ENCODE data around the gene MERTK. TPM values are rescaled to one million over a fixed set of nuclear protein-coding genes. Genes with fewer than 3 reads are reported as not detected.

Gene MERTK
- total and polyA plus RNA-seq, 2 of the 8 experiments (the other 6 are each of a cell fraction or from before 2014, with no cell fraction given), result 6.5 to 7.0 TPM

GRCh38 chr2:111884592-111884964 lies 13.8 kb upstream of the MERTK start:
- H3K27ac ChIP-seq (ENCODE audit: low read depth, low read length), result 0 out of 2 replicates have a peak overlapping the region, but pooled peaks have one; percentile 87
- no peak overlapping the region for H2BK15ac ChIP-seq (ENCODE audit: low read length)
- no peak for DNase-seq (ENCODE audit: low read depth in 1 of 2, low spot score in 2 of 2)
- H4K8ac ChIP-seq (ENCODE audit: extremely low read depth, insufficient read depth, low read length), result no peak overlapping the region
- no peak overlapping the region for H3K4ac ChIP-seq (replicated peaks; ENCODE audit: insufficient read length, low read depth, low read length)
- POLR2A ChIA-PET (ENCODE audit: partially characterized antibody), result interaction anchor here (1.1 to 3.5 kb wide), 4 partner anchors 8 to 163 kb away, joined by 3 to 33 read pairs (median 6); partner anchors contain the start of gene MERTK
- CTCF ChIA-PET (ENCODE audit: partially characterized antibody), result interaction anchor here (0.7 to 0.9 kb wide), 2 partner anchors 45 to 163 kb away, joined by 3 to 7 read pairs; no protein-coding TSS in a partner anchor
- H3K56ac ChIP-seq (replicated peaks; ENCODE audit: insufficient read length, low read depth, low read length), result peak overlapping the region; percentile 1
- H2BK120ac ChIP-seq (replicated peaks; ENCODE audit: low read depth, low read length), result no peak overlapping the region
- peaks cover 2% of the 10 kb centered on the region; the same call in 1 of the 2 replicates for H3K23me2 ChIP-seq (ENCODE audit: low read depth, low read length)
- H3K14ac ChIP-seq (ENCODE audit: insufficient read length), result no peak overlapping the region
- H3K9me3 ChIP-seq (ENCODE audit: insufficient read depth in 2 of 2, low read depth in 1 of 2, low read length in 1 of 2), result no peaks in the 10 kb centered on the region
- H3K4me1 ChIP-seq (replicated peaks in 1 of 4; ENCODE audit: control insufficient read depth in 3 of 4, insufficient read depth in 4 of 4, low read length in 3 of 4), result no peaks in the 10 kb centered on the region
- H4K5ac ChIP-seq (ENCODE audit: insufficient read length, low read depth, low read length), result peak overlapping the region; percentile 79
- peaks cover 0 to 7% (median 0%) of the 10 kb centered on the region in 4 experiments; a peak in 2 of 8 replicates for H3K36me3 ChIP-seq (ENCODE audit: control insufficient read depth in 2 of 4, insufficient read depth in 4 of 4, low read length in 3 of 4)
- H2AK5ac ChIP-seq (ENCODE audit: low read depth, low read length), result no peak overlapping the region
- H3K79me1 ChIP-seq (ENCODE audit: low read depth, low read length), result no peaks in the 10 kb centered on the region
- H3K9ac ChIP-seq (replicated peaks in 1 of 4; ENCODE audit: extremely low read depth in 1 of 4, low read depth in 3 of 4, low read length in 3 of 4), result peak overlapping the region in 3 of 4 experiments; percentile 90 to 92 (median 91); a peak in 6 of 7 replicates
- FAIRE-seq, result no peak
- no peak overlapping the region for H2BK12ac ChIP-seq (ENCODE audit: low read depth, low read length)
- no peak overlapping the region for H3K23ac ChIP-seq (ENCODE audit: insufficient read length)
- no peaks in the 10 kb centered on the region for H3K27me3 ChIP-seq (replicated peaks in 1 of 4; ENCODE audit: control insufficient read depth in 3 of 4, extremely low read depth in 1 of 4, insufficient read depth in 3 of 4, low read length in 3 of 4)
- H3K4me3 ChIP-seq (ENCODE audit: extremely low read depth in 1 of 4, insufficient read depth in 2 of 4, low read depth in 3 of 4, low read length in 4 of 4), result peak overlapping the region; percentile 78 to 96 (median 88)
- no peak overlapping the region for H2BK20ac ChIP-seq (ENCODE audit: low read length)
- no peak overlapping the region for H3K18ac ChIP-seq (ENCODE audit: extremely low read depth, low read length)
- no peak overlapping the region for H2BK5ac ChIP-seq (ENCODE audit: low read depth, low read length)
- peak overlapping the region; percentile 95 for H2AFZ ChIP-seq (ENCODE audit: low read length)
- WGBS, 2 experiments (ENCODE audit: extremely low coverage in 1 of 2, insufficient coverage in 1 of 2, insufficient read length in 1 of 2, insufficient replicate concordance in 2 of 2, low coverage in 1 of 2, low lambda C conversion rate in 2 of 2, missing lambda C conversion rate in 1 of 2), result 30% methylated on average over 11 of the region's 11 CpGs; no CpG with 5 or more reads in 1 of the 2 experiments
- peaks cover 0 to 22% of the 10 kb centered on the region in 2 experiments; a peak in 2 of 4 replicates for H3K79me2 ChIP-seq (ENCODE audit: control insufficient read depth in 1 of 2, insufficient read depth in 2 of 2, low read length in 2 of 2)
- H4K91ac ChIP-seq (replicated peaks; ENCODE audit: insufficient read length, low read length), result no peak overlapping the region
- TF ChIP-seq ASH2L (IDR thresholded peaks at IDR 0.05; ENCODE audit: low read length) (no peak), KDM1A (IDR thresholded peaks at IDR 0.05; ENCODE audit: borderline replicate concordance, low read length) (peak; percentile 89)
- peak overlapping the region; percentile 73 to 74 for H3K4me2 ChIP-seq (ENCODE audit: insufficient read depth in 1 of 2, low read depth in 2 of 2, low read length in 2 of 2)
- H4K20me1 ChIP-seq (replicated peaks in 1 of 2; ENCODE audit: control insufficient read depth in 1 of 2, insufficient read depth in 2 of 2, low read length in 2 of 2), result no peaks in the 10 kb centered on the region

Measured in H1 (cell line).